MM.1S (cell line): ENCODE measurements around the gene DYDC1.
"Not testable (repeated sequence)": the region's sequence is repeated elsewhere in the genome, so short reads cannot be mapped to it uniquely, and the experiment has no call there.

ENCODE experiments used
- DNase-seq: peaks from one replicate; pipeline ENCODE4 v3.0.0-alpha.2; 2015
- H2AFZ ChIP-seq: fragments of 300-600 bp; sonication (generic); 2 replicates; pipeline ENCODE4 v1.6.0; 2016; ENCODE audit warnings: antibody characterized with exemption, low read length
- H3F3A ChIP-seq: fragments of 300-600 bp; sonication (generic); 2 replicates; pipeline ENCODE4 v1.6.1; 2016; ENCODE audit warnings: mild to moderate bottlenecking, antibody characterized with exemption, low read length, moderate library complexity, mixed read lengths; ENCODE audit not compliant: insufficient read depth
- H3K27ac ChIP-seq: fragments of 300-600 bp; sonication (generic); 2 replicates; pipeline ENCODE4 v1.5.1; 2016; ENCODE audit warnings: mild to moderate bottlenecking, low read length
- H3K27me3 ChIP-seq: fragments of 300-600 bp; sonication (generic); replicated peaks from 2 replicates; pipeline ENCODE4 v1.6.0; 2016; ENCODE audit warnings: low read length; ENCODE audit not compliant: insufficient read depth
- H3K36me3 ChIP-seq: fragments of 300-600 bp; sonication (generic); replicated peaks from 2 replicates; pipeline ENCODE4 v1.6.1; 2016; ENCODE audit warnings: mild to moderate bottlenecking, low read length, mixed read lengths; ENCODE audit not compliant: insufficient read depth
- H3K4me1 ChIP-seq: fragments of 300-600 bp; sonication (generic); 2 replicates; pipeline ENCODE4 v1.6.1; 2016; ENCODE audit warnings: low read length, mixed read lengths
- H3K4me2 ChIP-seq: fragments of 300-600 bp; sonication (generic); 2 replicates; pipeline ENCODE4 v1.6.0; 2016; ENCODE audit warnings: low read depth, low read length
- H3K4me3 ChIP-seq: fragments of 300-600 bp; sonication (generic); 2 replicates; pipeline ENCODE4 v1.5.1; 2016; ENCODE audit warnings: low read length, mixed read lengths
- H3K79me2 ChIP-seq: fragments of 300-600 bp; sonication (generic); 2 replicates; pipeline ENCODE4 v1.6.1; 2016; ENCODE audit warnings: mixed run types, low read length, mixed read lengths
- H3K9ac ChIP-seq: fragments of 300-600 bp; sonication (generic); 2 replicates; pipeline ENCODE4 v1.6.1; 2016; ENCODE audit warnings: low read length, mixed read lengths
- H3K9me2 ChIP-seq: fragments of 300-600 bp; sonication (generic); replicated peaks from 2 replicates; pipeline ENCODE4 v1.6.1; 2016; ENCODE audit warnings: mild to moderate bottlenecking, low read length, mixed read lengths; ENCODE audit not compliant: insufficient read depth
- H3K9me3 ChIP-seq: fragments of 300-600 bp; sonication (generic); replicated peaks from 2 replicates; pipeline ENCODE4 v1.6.1; 2016; ENCODE audit warnings: mild to moderate bottlenecking, low read length, mixed read lengths; ENCODE audit not compliant: insufficient read depth
- H4K20me1 ChIP-seq: fragments of 300-600 bp; sonication (generic); 2 replicates; pipeline ENCODE4 v1.6.1; 2016; ENCODE audit warnings: mild to moderate bottlenecking, low read length, moderate library complexity, mixed read lengths; ENCODE audit not compliant: insufficient read depth
- EZH2 ChIP-seq: fragments of 300-600 bp; sonication (generic); optimal IDR thresholded peaks from 2 replicates; pipeline ENCODE3; 2017; ENCODE audit warnings: low read depth, mild to moderate bottlenecking, antibody characterized with exemption, low read length, mixed read lengths
- EZH2phosphoT487 ChIP-seq: fragments of 300-600 bp; sonication (generic); IDR thresholded peaks from 2 replicates; pipeline ENCODE4 v1.6.1; 2018; ENCODE audit warnings: antibody characterized with exemption, low read length
- TF ChIP-seq, protein P1 (sequence below): fragments of 300-600 bp; sonication (generic); IDR thresholded peaks from 2 replicates; pipeline ENCODE4 v1.5.1; 2016; ENCODE audit warnings: antibody characterized with exemption, low read length, mixed read lengths

Gene DYDC1

DNA sequence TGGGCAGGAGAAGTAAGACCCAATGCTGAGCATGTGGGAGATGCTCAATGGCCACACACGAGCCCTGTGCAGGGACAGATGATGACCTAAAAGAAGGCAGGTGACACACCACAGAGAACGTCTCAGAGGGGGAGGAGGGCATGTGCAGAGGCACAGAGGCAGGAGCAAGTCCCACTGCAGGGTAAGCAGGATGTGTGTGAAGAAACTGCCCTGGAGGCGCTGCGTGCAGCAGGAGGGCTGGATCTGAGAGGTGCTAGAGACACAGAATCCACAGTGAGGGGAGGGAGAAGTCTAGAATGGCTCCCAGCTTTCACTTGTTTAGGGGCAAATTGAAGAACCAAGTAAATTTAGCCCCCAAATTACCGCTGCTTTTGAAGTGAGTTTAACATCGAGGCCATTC is 14.9 kb upstream of the DYDC1 start:
- TF ChIP-seq, protein P1, sequence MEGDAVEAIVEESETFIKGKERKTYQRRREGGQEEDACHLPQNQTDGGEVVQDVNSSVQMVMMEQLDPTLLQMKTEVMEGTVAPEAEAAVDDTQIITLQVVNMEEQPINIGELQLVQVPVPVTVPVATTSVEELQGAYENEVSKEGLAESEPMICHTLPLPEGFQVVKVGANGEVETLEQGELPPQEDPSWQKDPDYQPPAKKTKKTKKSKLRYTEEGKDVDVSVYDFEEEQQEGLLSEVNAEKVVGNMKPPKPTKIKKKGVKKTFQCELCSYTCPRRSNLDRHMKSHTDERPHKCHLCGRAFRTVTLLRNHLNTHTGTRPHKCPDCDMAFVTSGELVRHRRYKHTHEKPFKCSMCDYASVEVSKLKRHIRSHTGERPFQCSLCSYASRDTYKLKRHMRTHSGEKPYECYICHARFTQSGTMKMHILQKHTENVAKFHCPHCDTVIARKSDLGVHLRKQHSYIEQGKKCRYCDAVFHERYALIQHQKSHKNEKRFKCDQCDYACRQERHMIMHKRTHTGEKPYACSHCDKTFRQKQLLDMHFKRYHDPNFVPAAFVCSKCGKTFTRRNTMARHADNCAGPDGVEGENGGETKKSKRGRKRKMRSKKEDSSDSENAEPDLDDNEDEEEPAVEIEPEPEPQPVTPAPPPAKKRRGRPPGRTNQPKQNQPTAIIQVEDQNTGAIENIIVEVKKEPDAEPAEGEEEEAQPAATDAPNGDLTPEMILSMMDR: no peak
- TF ChIP-seq EZH2 (no peak), EZH2phosphoT487 (no peak)
- no peak overlapping the region for H3K9ac ChIP-seq
- H3K4me2 ChIP-seq: no peak overlapping the region
- H3K27ac ChIP-seq: no peak overlapping the region
- H3F3A ChIP-seq: no peaks in the 10 kb centered on the region
- H3K9me3 ChIP-seq: no peaks in the 10 kb centered on the region
- no peaks in the 10 kb centered on the region for H3K27me3 ChIP-seq
- no peaks in the 10 kb centered on the region for H3K4me1 ChIP-seq
- no peak overlapping the region for H3K4me3 ChIP-seq
- H3K79me2 ChIP-seq: no peaks in the 10 kb centered on the region
- H2AFZ ChIP-seq: no peak overlapping the region
- H3K9me2 ChIP-seq: no peaks in the 10 kb centered on the region
- no peaks in the 10 kb centered on the region for H4K20me1 ChIP-seq
- DNase-seq: no peak
- no peaks in the 10 kb centered on the region for H3K36me3 ChIP-seq

GRCh38 chr10:80365510-80365909 is 9.0 kb upstream of the DYDC1 start:
- Histone ChIP-seq H4K20me1 (no peaks in the 10 kb centered on the region), H3F3A (no peaks in the 10 kb centered on the region), H3K9ac (no peak overlapping the region), H2AFZ (no peak overlapping the region), H3K36me3 (no peaks in the 10 kb centered on the region), H3K4me3 (no peak overlapping the region), H3K9me2 (no peaks in the 10 kb centered on the region), H3K27ac (no peak overlapping the region), H3K4me2 (no peak overlapping the region), H3K27me3 (no peaks in the 10 kb centered on the region), H3K9me3 (no peaks in the 10 kb centered on the region), H3K4me1 (no peaks in the 10 kb centered on the region), H3K79me2 (no peaks in the 10 kb centered on the region)
- no peak for DNase-seq
- no peak for TF ChIP-seq EZH2phosphoT487
- TF ChIP-seq, protein P1: no peak
- no peak for TF ChIP-seq EZH2

- DNase-seq: no peak
- Histone ChIP-seq H3K9me3 (no peaks in the 10 kb centered on the region), H2AFZ (no peak overlapping the region), H3K4me2 (no peak overlapping the region), H3K27me3 (no peaks in the 10 kb centered on the region), H3K4me1 (no peaks in the 10 kb centered on the region), H3K36me3 (no peaks in the 10 kb centered on the region), H4K20me1 (no peaks in the 10 kb centered on the region), H3K27ac (no peak overlapping the region), H3K4me3 (no peak overlapping the region), H3K79me2 (no peaks in the 10 kb centered on the region), H3K9ac (no peak overlapping the region), H3K9me2 (no peaks in the 10 kb centered on the region), H3F3A (no peaks in the 10 kb centered on the region)
- no peak for TF ChIP-seq EZH2phosphoT487
- no peak for TF ChIP-seq EZH2
- TF ChIP-seq, protein P1: no peak
Observed at GRCh38 chr10:80359644-80360043, 3.1 kb upstream of the DYDC1 start.

- H3F3A ChIP-seq, H3K9me3 ChIP-seq, H3K36me3 ChIP-seq, H3K4me1 ChIP-seq, H2AFZ ChIP-seq, H3K4me3 ChIP-seq, H3K27ac ChIP-seq, H3K9ac ChIP-seq, H4K20me1 ChIP-seq, H3K9me2 ChIP-seq, H3K4me2 ChIP-seq, H3K27me3 ChIP-seq, H3K79me2 ChIP-seq, DNase-seq: not testable (repeated sequence)
Observed at GRCh38 chr10:80358925-80359324, 2.4 kb upstream of the DYDC1 start.
